DMS153 (cell line): Measurements from ENCODE around the gene CHAMP1.
"Not testable (repeated sequence)": the region's sequence is repeated elsewhere in the genome, so short reads cannot be mapped to it uniquely, and the experiment has no call there.

Experiments
- DNase-seq: peaks from one replicate; lab custom pipeline; 2025; lab: John Stamatoyannopoulos, UW

Gene CHAMP1

DNA sequence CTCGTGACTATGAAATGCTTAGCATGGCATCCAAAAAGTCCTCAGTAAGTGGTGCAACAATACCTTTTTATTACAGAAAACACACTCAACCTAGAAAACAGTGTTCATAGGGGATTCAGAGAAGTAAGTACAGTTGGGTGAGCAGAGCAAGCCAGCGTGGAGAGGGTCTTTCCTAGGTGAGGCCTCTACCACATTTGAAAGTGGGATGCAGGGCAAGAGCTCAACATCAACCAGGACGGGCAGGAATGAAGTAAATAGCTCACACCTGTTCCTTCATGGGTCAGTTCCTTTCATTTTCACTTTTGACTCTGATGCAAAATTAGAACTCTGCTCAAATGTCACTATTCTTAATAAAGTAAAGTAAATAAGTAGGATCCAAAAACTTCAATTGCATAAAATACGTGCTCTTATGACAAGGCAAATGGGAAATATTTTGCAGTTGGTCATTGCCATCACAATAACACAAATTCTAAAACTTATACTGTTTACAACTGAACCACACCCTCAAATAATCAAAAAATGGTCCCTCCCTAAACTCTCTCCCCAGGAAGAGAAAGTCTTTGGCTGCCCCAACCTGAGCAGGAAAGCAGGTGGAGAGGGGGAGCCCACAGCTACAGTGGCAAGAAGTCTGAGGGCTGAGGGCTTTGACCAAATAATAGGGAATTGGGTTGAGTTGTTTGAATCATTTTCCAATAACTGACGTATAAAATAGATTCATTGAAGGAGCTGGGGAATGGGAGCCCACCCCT lies 20.2 kb downstream of the CHAMP1 start:
- DNase-seq, result no peak

DNA sequence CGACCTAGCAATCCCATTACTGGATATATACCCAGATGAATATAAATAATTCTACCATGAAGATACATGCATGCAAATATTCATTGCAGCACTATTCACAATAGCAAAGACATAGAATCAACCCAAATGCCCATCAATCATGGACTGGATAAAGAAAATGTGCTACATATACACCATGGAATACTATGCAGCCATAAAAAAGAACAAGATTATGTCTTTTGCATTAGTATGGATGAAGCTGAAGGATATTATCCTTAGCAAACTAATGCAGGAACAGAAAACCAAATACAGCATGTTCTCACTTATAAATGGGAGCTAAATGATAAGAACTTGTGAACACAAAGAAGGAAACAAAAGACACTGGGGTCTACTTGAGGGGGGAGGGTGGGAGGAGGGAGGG lies 22.2 kb downstream of the CHAMP1 start:
- not testable (repeated sequence) for DNase-seq

DNA sequence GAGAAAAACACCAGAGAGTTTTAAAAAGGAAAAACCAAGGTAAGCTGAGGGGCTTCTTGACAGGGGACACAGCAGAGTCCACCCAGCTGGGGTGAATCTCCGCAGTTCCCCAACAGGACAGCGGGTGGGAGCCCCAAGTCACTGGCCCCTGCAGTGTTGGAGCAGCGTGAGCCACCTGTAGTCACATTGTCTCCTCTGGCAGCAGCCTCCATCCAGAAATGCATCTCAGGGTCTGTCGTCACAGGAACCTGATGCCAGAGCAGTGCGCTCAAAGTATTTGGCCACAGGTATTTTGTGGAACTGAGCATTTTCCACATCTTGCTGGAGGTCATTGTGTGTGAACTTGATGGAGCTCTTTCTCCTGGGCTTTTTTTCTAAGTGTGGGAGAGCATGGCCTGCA lies 24.7 kb downstream of the CHAMP1 start:
- no peak for DNase-seq

DNA sequence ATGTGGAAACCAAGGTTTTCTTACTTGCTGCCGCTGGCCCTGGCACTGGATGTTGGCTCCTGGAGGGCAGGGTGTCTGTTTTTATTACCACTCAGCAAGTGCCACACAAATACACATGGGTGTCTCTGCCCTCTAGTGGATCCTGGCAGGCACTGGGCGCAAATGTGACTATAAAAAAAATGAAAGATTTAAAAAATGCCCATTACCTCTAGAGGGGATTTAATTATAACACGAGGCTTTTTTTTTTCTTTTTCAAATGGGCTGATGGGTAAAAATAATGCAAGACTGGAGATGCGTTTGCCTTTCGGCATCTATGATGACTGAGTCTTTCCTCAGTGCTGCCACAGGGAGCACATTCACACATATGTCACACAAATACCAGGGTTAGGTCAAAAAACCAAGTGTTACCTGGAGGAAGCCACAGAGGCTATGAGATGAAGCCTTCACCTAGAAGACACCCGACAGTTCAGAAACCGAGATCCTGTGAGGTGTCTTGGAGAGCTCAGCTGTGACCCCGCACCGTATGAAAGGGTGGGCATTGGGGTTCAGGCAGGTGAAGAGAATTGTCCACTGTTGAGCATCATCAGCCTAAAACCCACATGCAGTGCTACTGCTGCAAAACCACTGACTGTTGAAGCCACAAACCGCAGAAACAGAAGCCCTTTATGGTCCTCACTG lies 25.7 kb downstream of the CHAMP1 start:
- peak; percentile 47 for DNase-seq

DNA sequence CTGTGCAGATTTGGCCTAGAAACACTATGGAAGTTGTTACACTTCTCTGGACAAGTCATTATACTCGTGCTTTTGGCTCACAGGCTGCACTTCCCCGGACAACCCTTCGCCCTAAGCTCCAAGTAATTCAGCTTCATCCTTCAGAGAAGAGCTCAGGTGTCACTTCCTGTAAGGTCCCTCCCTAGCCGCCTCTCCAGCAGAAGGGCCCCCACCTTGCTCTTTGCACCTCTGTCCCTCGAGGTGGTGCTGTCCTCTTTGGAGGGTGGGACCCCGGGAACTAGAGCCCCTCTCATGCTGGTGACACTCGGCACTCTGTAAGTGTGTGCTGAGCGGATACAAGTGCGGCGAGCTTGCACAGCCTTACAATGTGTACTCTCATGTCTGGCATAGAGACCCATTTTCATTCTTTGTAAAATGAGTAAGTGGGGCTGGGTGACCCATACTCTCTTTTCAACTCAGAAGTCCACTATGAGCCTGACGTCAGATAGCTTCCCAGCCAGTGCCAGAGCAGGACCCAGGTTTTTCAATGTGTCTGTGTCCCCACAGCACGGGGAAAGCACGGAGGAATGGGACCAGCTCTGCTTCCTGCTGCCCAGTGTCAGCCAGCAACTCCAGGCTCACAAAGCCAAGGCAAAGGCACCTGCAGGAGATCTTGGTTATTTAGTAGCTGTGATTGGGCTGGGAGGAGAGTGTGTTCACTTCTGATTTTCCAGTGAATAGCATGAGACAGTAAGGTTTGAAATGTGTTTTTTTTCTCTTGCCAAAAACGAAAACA lies 26.9 kb downstream of the CHAMP1 start:
- no peak for DNase-seq

DNA sequence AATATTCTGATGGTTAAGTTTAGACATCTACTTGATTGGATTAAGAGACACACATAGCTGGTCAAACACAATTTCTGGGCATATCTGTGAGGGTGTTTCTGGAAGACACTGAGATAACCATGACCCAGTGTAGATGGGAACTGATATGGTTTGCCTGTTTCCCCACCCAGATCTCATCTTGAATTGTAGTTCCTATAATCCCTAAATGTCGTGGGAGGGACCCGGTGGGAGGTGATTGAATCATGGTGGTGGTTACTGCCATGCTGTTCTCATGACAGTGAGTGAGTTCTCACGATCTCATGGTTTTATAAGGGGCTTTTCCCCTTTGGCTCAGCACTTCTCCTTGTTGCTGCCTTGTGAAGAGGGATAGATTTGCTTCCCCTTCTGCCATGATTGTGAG lies 33.0 kb downstream of the CHAMP1 start:
- DNase-seq, result not testable (repeated sequence)

DNA sequence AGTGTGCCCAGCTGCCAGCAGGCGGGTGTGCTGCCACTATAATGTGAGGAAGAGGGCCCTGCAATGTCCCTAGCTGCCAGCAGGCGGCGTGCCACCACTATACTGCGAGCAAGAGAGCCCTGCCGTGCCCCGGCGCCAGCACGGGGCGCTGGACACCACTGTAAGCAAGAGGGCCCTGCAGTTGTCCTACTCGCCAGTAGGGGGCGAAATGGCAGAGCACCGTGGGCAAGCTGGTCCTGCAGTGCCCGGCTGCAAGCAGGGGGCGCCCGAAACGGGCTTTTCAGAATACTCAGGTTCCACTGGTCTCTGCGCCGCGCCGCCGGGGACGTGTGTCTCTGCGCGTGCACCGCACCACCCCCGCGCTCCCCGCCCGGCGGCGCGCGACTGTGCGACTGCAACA lies 38.5 kb downstream of the CHAMP1 start:
- not testable (repeated sequence) for DNase-seq

DNA sequence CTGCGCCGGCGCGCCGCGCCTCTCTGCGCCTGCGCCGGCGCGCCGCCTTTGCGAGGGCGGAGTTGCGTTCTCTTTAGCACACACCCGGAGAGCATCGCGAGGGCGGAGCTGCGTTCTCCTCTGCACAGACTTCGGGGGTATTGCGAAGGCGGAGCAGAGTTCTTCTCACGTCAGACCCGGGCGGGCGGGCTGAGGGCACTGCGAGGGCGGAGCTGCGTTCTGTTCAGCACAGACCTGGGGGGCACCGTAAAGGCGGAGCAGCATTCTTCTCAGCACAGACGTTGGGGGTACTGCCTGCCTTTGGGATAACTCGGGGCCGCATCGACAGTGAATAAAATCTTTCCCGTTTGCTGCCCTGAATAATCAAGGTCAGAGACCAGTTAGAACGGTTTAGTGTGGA lies 39.1 kb downstream of the CHAMP1 start:
- DNase-seq, result not testable (repeated sequence)
